HG03521 (cell line): Measurements from ENCODE around the gene CKS2.
"Not testable (repeated sequence)": the region's sequence is repeated elsewhere in the genome, so short reads cannot be mapped to it uniquely, and the experiment has no call there.

ENCODE experiments used
- ATAC-seq: cut with Tn5 transposase; IDR thresholded peaks from one replicate; pipeline ENCODE4 v1.9.1; 2021; ENCODE audit warnings: mild to moderate bottlenecking, moderate library complexity; ENCODE audit not compliant: unreplicated experiment

The CKS2 gene

GRCh38 chr9:89309608-89310474 is 1.2 kb upstream of the CKS2 start:
- no peak for ATAC-seq

- ATAC-seq = no peak
Measured at GRCh38 chr9:89311346-89312221, 589 bp downstream of the CKS2 start.

GRCh38 chr9:89312222-89312571 is 1.2 kb downstream of the CKS2 start:
- no peak for ATAC-seq

GRCh38 chr9:89313842-89314241 is 2.8 kb downstream of the CKS2 start:
- no peak for ATAC-seq

GRCh38 chr9:89314955-89315354 is 4.0 kb downstream of the CKS2 start:
- no peak for ATAC-seq

GRCh38 chr9:89315482-89315881 is 4.5 kb downstream of the CKS2 start:
- no peak for ATAC-seq

GRCh38 chr9:89317282-89317681 is 6.3 kb downstream of the CKS2 start:
- no peak for ATAC-seq

- peak; percentile 91 for ATAC-seq
Measured at GRCh38 chr9:89318123-89319014, 7.4 kb downstream of the CKS2 start, which contains the start of gene SECISBP2. Gene SECISBP2 (plus strand): TSS chr9:89318500. CDS start chr9:89318577, 77 bp downstream.

GRCh38 chr9:89319015-89319905 is 8.3 kb downstream of the CKS2 start:
- no peak for ATAC-seq

- ATAC-seq = no peak
Measured at GRCh38 chr9:89323390-89323789, 12.4 kb downstream of the CKS2 start.

- ATAC-seq = no peak
Measured at GRCh38 chr9:89325733-89326132, 14.7 kb downstream of the CKS2 start.

- ATAC-seq = no peak
Measured at GRCh38 chr9:89328064-89328463, 17.1 kb downstream of the CKS2 start.

GRCh38 chr9:89329917-89330316 is 18.9 kb downstream of the CKS2 start:
- ATAC-seq = no peak

- ATAC-seq = no peak
Measured at GRCh38 chr9:89330513-89330912, 19.5 kb downstream of the CKS2 start.

- no peak for ATAC-seq
Measured at GRCh38 chr9:89339807-89340206, 28.8 kb downstream of the CKS2 start.

GRCh38 chr9:89340332-89340731 is 29.3 kb downstream of the CKS2 start:
- no peak for ATAC-seq

- ATAC-seq = no peak
Measured at GRCh38 chr9:89342213-89342612, 31.2 kb downstream of the CKS2 start.

GRCh38 chr9:89342948-89343347 is 32.0 kb downstream of the CKS2 start:
- ATAC-seq = no peak

GRCh38 chr9:89343812-89344211 is 32.8 kb downstream of the CKS2 start:
- ATAC-seq = not testable (repeated sequence)

GRCh38 chr9:89345476-89345875 is 34.5 kb downstream of the CKS2 start:
- no peak for ATAC-seq
